Hepatocyte (in vitro differentiated cells): Measurements from ENCODE around the gene MLC1. TPM values are rescaled to one million over a fixed set of nuclear protein-coding genes. Genes with fewer than 3 reads are reported as not detected.

ENCODE experiments used
- DNase-seq: peaks from one replicate; pipeline ENCODE4 v3.0.0-alpha.2; 2016; ENCODE audit warnings: low spot score
- H2AFZ ChIP-seq: fragments of 200-600 bp; sonication (generic); 2 replicates; pipeline ENCODE4 v1.6.0; 2016; ENCODE audit warnings: antibody characterized with exemption, mild to moderate bottlenecking
- H3K27ac ChIP-seq: fragments of 200-600 bp; sonication (generic); 2 replicates; pipeline ENCODE4 v1.5.1; 2016; ENCODE audit warnings: mild to moderate bottlenecking
- H3K27me3 ChIP-seq: fragments of 200-600 bp; sonication (generic); 2 replicates; pipeline ENCODE4 v1.6.1; 2016
- H3K36me3 ChIP-seq: fragments of 200-600 bp; sonication (generic); replicated peaks from 2 replicates; pipeline ENCODE4 v1.5.1; 2016; ENCODE audit warnings: low read depth; ENCODE audit not compliant: insufficient read depth
- H3K4me1 ChIP-seq: fragments of 200-600 bp; sonication (generic); 2 replicates; pipeline ENCODE4 v1.5.1; 2016; ENCODE audit warnings: mild to moderate bottlenecking, moderate library complexity; ENCODE audit not compliant: insufficient read depth
- H3K4me2 ChIP-seq: fragments of 200-600 bp; sonication (generic); 2 replicates; pipeline ENCODE4 v1.6.0; 2016
- H3K4me3 ChIP-seq: fragments of 200-600 bp; sonication (generic); 2 replicates; pipeline ENCODE4 v1.5.1; 2016; ENCODE audit warnings: mild to moderate bottlenecking
- H3K79me2 ChIP-seq: fragments of 200-600 bp; sonication (generic); 2 replicates; pipeline ENCODE4 v1.6.0; 2017; ENCODE audit warnings: mild to moderate bottlenecking
- H3K9me2 ChIP-seq: fragments of 200-600 bp; sonication (generic); replicated peaks from 2 replicates; pipeline ENCODE4 v1.6.0; 2017; ENCODE audit warnings: mild to moderate bottlenecking; ENCODE audit not compliant: insufficient read depth
- H3K9me3 ChIP-seq: fragments of 200-600 bp; sonication (generic); 2 replicates; pipeline ENCODE4 v1.5.1; 2016; ENCODE audit warnings: low read depth, mild to moderate bottlenecking
- H4K20me1 ChIP-seq: fragments of 200-600 bp; sonication (generic); 2 replicates; pipeline ENCODE4 v1.6.0; 2016; ENCODE audit warnings: mild to moderate bottlenecking; ENCODE audit not compliant: insufficient read depth, poor library complexity, severe bottlenecking
- EZH2 ChIP-seq: fragments of 200-600 bp; sonication (generic); IDR thresholded peaks from 2 replicates; pipeline ENCODE4 v1.6.1; 2016; ENCODE audit warnings: antibody characterized with exemption, mild to moderate bottlenecking, borderline replicate concordance
- EZH2phosphoT487 ChIP-seq: fragments of 200-600 bp; sonication (generic); IDR thresholded peaks from one replicate; pipeline ENCODE4 v1.6.1; 2018; ENCODE audit warnings: antibody characterized with exemption, mild to moderate bottlenecking, low read depth, moderate library complexity; ENCODE audit not compliant: unreplicated experiment, severe bottlenecking
- WGBS: methylation state at CpG from one replicate; pipeline ENCODE4 v1.1.6; 2016; ENCODE audit warnings: low lambda C conversion rate; ENCODE audit errors: missing lambda C conversion rate; 5-methylcytosine and 5-hydroxymethylcytosine counted together
- polyA plus RNA-seq: library from polyadenylated mRNA; unstranded; fragments of >200 nt; fragmentation: Nextera tagmentation; extraction: Ambion mirVana; gene quantifications from 2 replicates; pipeline ENCODE4 v1.2.1, GENCODE V29; 2016
- total RNA-seq: library from RNA; depleted of rRNA; stranded (reverse); fragments of >200 nt; gene quantifications from 2 replicates; pipeline ENCODE4 v1.2.3, GENCODE V29; 2014
- TF ChIP-seq, protein P1 (sequence below): fragments of 200-600 bp; sonication (generic); IDR thresholded peaks from 2 replicates; pipeline ENCODE4 v1.5.1; 2016; ENCODE audit warnings: antibody characterized with exemption, mild to moderate bottlenecking; ENCODE audit not compliant: poor library complexity

MLC1 gene
- total and polyA plus RNA-seq, 2 experiments from 2014 or later, result 3.3 to 8.2 TPM

DNA sequence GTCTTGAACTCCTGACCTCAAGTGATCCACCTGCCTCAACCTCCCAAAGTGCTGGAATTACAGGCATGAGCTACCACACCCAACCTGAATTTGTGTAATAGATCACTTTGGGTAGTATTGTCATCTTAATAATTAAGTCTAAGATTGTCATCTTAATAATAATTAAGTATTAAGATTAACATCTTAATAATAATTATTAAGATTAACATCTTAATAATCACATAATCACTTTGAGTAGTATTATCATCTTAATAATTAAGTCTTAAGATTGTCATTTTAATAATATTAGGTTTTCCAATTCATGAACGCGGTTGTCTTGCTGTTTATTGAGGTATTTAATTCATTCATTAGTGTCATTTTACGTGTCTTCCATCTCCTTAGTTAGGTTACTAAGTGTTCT, 12.8 kb upstream of the MLC1 start:
- WGBS, result 97% methylated on average over 3 of the region's 3 CpGs

GRCh38 chr22:50092342-50092741, 7.1 kb upstream of the MLC1 start:
- Histone ChIP-seq H3K9me3 (no peaks in the 10 kb centered on the region), H3K4me3 (no peak overlapping the region), H3K36me3 (no peaks in the 10 kb centered on the region), H3K4me2 (no peak overlapping the region), H3K4me1 (peaks cover 3% of the 10 kb centered on the region), H4K20me1 (no peaks in the 10 kb centered on the region), H2AFZ (no peak overlapping the region), H3K9me2 (no peaks in the 10 kb centered on the region), H3K27ac (no peak overlapping the region), H3K27me3 (no peaks in the 10 kb centered on the region), H3K79me2 (no peaks in the 10 kb centered on the region)
- WGBS, result 80% methylated on average over 5 of the region's 5 CpGs
- TF ChIP-seq EZH2phosphoT487 (no peak), EZH2 (no peak)
- TF ChIP-seq, protein P1, sequence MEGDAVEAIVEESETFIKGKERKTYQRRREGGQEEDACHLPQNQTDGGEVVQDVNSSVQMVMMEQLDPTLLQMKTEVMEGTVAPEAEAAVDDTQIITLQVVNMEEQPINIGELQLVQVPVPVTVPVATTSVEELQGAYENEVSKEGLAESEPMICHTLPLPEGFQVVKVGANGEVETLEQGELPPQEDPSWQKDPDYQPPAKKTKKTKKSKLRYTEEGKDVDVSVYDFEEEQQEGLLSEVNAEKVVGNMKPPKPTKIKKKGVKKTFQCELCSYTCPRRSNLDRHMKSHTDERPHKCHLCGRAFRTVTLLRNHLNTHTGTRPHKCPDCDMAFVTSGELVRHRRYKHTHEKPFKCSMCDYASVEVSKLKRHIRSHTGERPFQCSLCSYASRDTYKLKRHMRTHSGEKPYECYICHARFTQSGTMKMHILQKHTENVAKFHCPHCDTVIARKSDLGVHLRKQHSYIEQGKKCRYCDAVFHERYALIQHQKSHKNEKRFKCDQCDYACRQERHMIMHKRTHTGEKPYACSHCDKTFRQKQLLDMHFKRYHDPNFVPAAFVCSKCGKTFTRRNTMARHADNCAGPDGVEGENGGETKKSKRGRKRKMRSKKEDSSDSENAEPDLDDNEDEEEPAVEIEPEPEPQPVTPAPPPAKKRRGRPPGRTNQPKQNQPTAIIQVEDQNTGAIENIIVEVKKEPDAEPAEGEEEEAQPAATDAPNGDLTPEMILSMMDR, result no peak
- no peak for DNase-seq

More for the DNA sequence above, 12.8 kb upstream of the MLC1 start:
- no peak for DNase-seq
- Histone ChIP-seq H3K4me3 (no peak overlapping the region), H3K79me2 (no peaks in the 10 kb centered on the region), H3K36me3 (no peaks in the 10 kb centered on the region), H3K4me2 (no peak overlapping the region), H4K20me1 (no peaks in the 10 kb centered on the region), H2AFZ (no peak overlapping the region), H3K4me1 (no peaks in the 10 kb centered on the region), H3K9me3 (no peaks in the 10 kb centered on the region), H3K9me2 (no peaks in the 10 kb centered on the region), H3K27ac (no peak overlapping the region), H3K27me3 (no peaks in the 10 kb centered on the region)
- TF ChIP-seq EZH2 (no peak), EZH2phosphoT487 (no peak)
- TF ChIP-seq, protein P1, result no peak

DNA sequence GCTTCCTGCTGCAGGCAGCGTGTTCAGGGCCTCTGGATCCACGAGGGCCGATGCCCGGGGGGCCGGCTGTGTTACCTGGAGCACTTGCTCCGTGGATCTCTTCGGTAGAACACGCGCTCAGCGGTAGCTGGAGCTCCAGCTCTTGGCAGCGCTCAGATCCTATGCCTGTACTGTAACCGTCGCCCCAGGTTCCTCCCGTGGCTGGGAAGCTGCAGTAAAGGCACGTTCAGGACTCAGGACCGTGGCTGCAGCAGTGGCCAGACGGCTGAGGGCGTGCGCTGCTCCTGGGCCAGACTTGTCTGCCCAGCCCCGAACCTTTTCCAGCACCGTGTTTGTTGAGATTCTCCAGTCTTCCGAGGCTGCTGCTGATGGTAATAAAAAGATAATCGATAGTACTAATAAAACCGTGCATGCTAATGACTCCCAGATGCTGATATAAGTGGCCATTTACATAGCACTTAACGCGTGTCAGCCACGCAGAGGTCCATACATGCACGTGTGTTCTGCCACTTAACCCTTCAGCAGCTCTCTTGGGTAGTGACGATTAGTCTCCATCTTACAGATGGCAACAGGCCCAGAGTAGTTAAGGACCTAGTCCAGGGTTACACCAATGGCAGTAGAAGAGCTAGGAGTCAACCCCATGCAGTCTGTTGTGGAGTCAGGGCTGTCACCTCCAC, 6.0 kb upstream of the MLC1 start:
- no peak for DNase-seq
- Histone ChIP-seq H3K4me1 (peaks cover 7% of the 10 kb centered on the region), H3K79me2 (no peaks in the 10 kb centered on the region), H3K27ac (no peak overlapping the region), H3K27me3 (no peaks in the 10 kb centered on the region), H2AFZ (no peak overlapping the region), H4K20me1 (no peaks in the 10 kb centered on the region), H3K9me2 (no peaks in the 10 kb centered on the region), H3K4me3 (no peak overlapping the region), H3K9me3 (no peaks in the 10 kb centered on the region), H3K4me2 (peak overlapping the region; percentile 20), H3K36me3 (no peaks in the 10 kb centered on the region)
- no peak for TF ChIP-seq EZH2
- TF ChIP-seq, protein P1, result no peak
- TF ChIP-seq EZH2phosphoT487, result no peak
- WGBS, result 65% methylated on average over 27 of the region's 29 CpGs
